Posterior cingulate gyrus (tissue), 11 donors: ENCODE data around the gene PNMA6F.

Experiments
- DNase-seq, 10 donors: peaks; one replicate each; pipeline versions ENCODE4 v3.0.0 to v3.0.0-alpha.2; 2020 to 2021; ENCODE audit warnings: mixed read lengths in 3 of 10
- intact Hi-C: fragments of 100-400 bp; cut with DNase I; formaldehyde crosslinking; loops from one replicate; pipeline ENCODE4 v1.15.1; 2023

The PNMA6F gene

GRCh38 chrX:153321381-153322124 lies at the start of gene PNMA6F:
Gene PNMA6F (minus strand): TSS chrX:153321767. CDS start chrX:153320674, 1,093 bp downstream.
- intact Hi-C loops = no loop called here
- DNase-seq = peak in 3 of 10 donors; percentile 14 to 78 (median 74)

GRCh38 chrX:153371256-153371655 lies 49.7 kb upstream of the PNMA6F start:
- no peak for DNase-seq
- intact Hi-C loops = no loop called here

GRCh38 chrX:153370293-153371055 lies 48.9 kb upstream of the PNMA6F start:
- no peak for DNase-seq
- intact Hi-C loops = no loop called here

DNA sequence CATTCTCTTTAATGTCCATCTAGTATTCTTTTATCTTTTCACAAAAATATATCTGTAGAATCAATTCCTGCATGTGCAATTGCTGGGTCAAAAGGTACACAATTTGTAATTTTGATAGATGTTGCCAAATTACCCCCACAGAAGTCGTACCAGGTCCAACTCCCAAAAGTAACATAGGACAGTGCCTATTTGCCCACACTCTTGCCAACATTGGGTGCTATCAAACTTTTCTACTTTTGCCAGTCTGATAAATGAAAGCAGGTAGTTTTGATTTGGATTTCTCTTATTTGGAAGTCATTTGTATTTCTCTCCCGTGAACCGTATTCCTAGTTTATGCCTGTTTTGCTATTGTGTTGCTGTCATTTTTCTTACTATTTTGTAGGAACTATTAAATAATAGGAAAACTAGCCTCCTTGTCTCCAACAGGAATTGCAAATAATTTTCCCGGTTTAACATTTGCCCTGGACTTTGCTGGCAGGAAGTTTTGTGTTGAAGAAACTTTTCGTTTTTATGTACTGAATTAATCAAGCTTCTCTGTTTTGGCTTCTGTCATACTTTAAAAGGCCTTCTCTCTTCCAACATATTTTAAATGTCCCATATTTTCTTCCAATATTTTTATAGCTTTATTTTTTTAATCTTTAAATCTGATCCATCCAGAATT lies 45.4 kb upstream of the PNMA6F start:
- DNase-seq = no peak
- intact Hi-C loops = no loop called here

DNA sequence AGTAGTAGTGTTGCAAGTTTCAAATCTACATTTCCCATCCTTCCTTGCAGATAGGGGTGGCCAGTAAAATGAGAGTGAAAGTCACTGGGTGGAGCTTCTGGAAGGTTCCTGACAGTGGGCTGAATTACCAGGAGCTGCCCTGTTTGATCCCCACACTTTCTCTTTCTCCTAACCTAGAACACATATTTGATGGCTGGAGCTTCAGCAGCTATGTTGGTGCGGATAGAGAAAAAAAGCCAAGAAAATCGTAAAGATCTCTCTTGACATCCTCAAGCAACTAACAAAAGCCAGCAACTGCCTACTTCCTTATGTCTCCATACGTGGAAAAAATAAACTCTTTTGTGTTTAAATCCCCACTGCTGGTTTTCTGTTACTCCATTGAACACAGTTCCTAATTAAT lies 44.6 kb upstream of the PNMA6F start:
- no peak for DNase-seq
- intact Hi-C loops = no loop called here

GRCh38 chrX:153365670-153366069 lies 44.1 kb upstream of the PNMA6F start:
- DNase-seq = no peak
- intact Hi-C loops = no loop called here

DNA sequence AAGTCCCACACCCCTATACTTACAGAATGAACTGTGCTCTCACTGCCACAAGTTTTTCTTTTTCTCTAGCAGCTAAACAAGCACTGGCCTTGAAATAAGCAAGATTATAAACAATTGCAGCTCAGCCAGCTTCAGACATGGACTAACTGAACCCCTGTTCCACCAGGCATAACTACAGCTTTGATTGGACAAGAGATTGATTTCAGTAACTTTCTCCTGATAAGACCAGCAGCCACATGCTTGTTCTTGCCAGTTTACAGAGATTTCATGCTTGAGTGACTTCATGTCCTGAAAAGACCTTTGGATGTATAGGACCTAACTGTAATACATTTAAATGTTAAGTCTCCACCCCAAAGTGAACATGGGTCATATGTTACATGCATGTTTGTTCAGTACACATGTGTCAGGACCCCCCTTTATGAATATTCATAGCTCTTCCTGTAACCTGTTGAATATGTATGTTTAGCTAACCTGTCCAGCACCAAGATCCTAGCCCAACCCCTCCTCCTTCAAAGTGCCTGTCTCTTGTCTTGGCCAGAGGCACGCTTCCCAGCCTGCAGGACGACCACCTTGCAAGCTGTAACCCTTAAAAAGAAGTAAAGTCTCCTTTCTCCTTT lies 40.3 kb upstream of the PNMA6F start:
- intact Hi-C loops = no loop called here

GRCh38 chrX:153357877-153358276 lies 36.3 kb upstream of the PNMA6F start:
- no peak for DNase-seq
- intact Hi-C loops = no loop called here

More for the DNA sequence above, 40.3 kb upstream of the PNMA6F start:
- DNase-seq = no peak

GRCh38 chrX:153353416-153353815 lies 31.8 kb upstream of the PNMA6F start:
- no peak for DNase-seq
- intact Hi-C loops = no loop called here

- intact Hi-C loops = no loop called here
- no peak for DNase-seq
These were observed 31.3 kb upstream of the PNMA6F start for GRCh38 chrX:153352858-153353257.

DNA sequence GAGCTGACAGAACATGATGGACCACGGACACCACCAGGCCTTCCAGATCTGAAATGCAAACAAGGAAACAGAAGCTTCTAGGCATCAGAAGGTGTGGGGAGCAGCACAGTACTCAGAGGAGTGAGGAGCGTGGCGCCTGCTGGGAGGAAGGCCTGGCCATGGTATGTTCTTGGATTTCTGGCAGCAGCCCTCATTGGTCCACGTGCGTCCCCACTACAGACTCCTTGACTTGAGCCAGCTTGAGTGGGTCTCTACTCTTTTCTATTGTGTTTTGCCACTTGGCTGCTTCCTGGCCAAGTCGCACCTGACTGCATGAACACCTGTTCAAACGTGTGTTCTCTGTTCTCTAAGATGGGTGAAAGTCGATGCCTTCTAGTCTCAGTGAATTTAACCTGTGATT lies 30.4 kb upstream of the PNMA6F start:
- intact Hi-C loops = no loop called here
- peak in 1 of 10 donors; percentile 26 for DNase-seq

GRCh38 chrX:153349952-153350351 lies 28.4 kb upstream of the PNMA6F start:
- intact Hi-C loops = no loop called here
- no peak for DNase-seq

DNA sequence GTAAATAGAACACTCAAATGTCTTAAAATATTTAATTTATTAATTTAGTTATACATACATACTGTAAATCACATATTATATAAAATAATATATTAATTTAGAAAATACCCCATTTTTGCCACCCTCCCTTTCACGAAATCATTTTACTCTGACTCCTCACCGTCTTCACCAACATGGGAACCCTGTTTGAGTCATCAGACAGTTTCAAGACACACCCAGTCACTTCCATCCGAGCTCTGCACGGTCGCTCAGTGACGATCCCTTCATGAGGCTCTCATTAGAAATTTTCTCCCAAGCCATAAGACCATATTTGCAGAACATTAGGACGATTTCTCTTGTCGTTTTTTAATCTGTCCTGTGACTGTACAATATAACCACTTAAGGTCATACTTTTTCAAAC lies 26.9 kb upstream of the PNMA6F start:
- intact Hi-C loops = no loop called here

DNA sequence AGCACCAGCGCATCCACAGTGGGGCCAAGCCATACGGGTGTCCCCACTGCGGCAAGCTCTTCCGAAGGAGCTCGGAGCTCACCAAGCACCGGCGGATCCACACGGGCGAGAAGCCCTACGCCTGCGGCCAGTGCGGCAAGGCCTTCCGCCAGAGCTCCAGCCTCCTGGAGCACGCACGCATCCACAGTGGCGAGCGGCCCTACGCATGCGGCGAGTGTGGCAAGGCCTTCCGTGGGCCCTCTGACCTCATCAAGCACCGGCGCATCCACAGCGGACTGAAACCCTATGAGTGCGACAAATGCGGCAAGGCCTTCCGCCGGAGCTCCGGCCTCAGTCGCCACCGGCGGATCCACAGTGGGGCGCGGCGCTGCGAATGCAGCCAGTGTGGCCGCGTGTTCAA lies 26.0 kb upstream of the PNMA6F start:
- DNase-seq = peak in 1 of 10 donors; percentile 73
- intact Hi-C loops = no loop called here

More for the DNA sequence above, 26.9 kb upstream of the PNMA6F start:
- no peak for DNase-seq

DNA sequence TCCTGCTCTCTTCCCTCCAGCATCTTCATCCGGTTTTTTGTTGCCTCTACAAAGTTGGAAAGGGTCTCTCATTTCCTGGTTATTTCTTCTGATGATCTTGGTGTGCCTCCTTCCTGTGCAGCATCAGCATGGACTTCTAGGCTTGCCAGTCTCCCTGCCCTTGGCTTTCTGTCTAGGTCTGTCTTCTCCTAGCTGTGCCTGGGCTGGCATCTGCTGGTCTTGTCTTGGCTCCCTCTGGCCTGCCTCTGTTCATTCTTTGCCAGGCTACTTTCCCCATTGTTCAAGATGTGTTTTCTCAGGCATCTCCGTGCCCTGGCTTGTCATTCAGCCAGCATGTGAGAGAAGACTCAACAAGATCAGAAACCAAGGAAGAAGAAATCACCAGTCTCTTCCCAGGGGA lies 22.1 kb upstream of the PNMA6F start:
- DNase-seq = no peak
- intact Hi-C loops = no loop called here

DNA sequence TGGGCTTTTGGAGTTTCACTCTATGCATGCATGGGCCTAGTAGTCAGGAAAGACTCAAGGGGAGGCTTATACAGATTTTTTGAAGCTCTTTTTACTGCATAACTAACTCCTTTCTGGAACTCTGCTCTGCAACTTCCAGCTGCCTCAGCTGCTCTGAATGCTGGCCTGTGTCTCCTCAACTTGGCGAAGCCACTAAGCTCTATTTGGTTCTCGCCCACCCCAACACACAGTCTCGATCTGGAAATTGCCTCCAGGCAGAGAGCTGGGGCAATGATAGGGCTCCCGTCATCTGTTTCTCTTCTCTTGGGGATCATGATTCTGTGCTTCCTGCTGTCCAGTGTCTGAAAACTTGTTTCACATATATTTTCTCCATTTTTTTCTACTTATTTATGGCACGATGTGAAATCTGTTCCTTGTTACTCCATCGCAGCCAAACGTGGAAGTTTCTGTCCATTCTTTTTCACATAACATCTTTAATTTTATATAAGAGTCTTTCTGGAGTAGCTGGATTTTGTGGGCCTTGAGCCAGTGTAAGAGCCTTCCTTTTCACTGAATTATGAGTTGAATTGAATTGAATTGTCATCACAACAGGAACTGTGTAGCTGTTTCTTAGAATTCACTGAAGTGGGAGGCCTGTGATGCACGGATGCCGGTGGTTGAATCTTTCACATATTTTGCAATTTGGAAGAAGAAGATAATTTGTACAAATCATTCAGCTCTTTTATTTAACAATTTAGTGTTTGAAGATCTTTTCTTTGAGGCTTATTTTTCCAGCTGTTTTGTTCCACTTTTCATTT lies 21.4 kb upstream of the PNMA6F start:
- DNase-seq = peak in 1 of 10 donors; percentile 77
- intact Hi-C loops = no loop called here

DNA sequence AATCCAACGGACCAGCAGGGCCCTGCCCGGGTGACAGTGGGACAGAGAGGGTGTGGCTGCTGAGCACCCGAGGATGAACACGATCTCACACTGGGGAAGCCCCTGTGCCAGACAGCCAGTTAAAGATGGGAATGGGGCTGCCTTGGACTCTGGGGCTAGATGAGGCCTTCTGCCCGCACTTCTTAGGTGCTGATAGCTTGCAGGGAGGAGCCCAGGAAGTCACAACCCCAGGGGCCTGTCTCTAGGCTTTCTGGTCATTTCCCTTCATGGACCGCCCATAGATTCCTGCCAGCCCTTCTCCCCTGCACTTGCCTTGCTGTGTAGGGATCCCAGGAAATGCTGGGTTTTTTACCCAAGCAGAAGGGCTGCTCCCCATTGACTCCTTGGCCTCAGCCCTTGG lies 18.5 kb upstream of the PNMA6F start:
- DNase-seq = no peak
- intact Hi-C loops = no loop called here

DNA sequence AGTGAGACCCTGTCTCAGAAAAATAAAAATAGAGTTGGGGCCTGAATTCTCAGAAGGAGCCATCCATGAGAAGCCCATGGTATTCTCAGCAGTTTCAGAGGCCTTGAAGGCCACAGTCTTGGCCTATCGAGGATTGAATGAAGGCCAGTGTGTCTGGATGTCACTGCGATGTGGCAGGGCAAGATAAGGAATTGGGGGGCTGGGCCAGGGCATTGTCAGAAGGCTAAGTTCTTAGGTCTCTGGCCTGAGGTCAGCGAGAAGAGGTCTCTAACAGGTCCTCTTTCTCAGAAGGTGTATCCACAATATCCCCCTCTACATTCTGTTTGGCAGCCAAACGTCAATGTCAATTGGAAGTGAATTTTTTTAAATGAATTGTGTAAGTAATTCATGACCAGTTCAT lies 18.1 kb upstream of the PNMA6F start:
- no peak for DNase-seq
- intact Hi-C loops = no loop called here

DNA sequence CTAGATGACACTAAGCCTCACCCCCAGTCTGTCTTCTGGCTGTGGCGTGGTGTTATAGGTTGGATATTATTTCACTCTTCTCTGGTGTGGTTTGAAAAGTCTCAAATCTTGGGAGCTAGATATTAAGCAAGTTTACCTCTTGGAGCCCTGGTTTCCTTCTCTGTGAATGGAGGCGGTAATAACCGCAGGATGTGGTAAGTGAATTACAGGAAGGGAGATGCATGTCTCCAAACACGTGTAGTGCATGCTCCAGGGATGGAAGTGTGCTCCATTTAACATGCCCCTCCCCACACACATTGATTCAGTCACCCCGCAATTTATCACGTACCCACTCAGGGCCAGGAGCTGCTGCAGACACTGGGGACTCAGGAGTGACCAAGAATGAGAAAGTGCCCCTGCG lies 17.3 kb upstream of the PNMA6F start:
- intact Hi-C loops = no loop called here
- DNase-seq = no peak

DNA sequence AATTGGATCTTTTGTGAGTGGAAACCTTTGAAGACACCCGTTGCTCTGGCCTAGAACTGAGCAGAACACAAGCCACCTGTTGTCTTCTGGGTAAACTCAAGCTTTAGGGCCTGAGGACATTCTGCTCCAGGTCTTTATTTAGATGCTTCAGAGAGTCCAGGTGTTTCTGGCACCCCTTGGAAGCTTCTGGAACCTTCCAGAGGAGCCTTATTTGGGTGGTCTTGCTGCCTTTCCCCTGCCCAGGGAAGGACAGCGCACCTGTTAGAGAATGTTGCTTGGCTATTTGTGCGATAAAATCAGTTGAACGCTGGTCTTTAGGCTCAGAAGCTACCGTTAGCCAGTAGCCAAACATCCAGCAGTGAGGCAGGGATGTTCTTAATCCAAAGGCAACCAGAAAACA lies 15.4 kb upstream of the PNMA6F start:
- intact Hi-C loops = no loop called here

More for the DNA sequence above, 15.4 kb upstream of the PNMA6F start:
- no peak for DNase-seq
